ENCODE data around the gene MRPS18A. TPM values are rescaled to one million over a fixed set of nuclear protein-coding genes. Genes with fewer than 3 reads are reported as not detected.

The MRPS18A gene
- total and polyA plus RNA-seq, 3 donors from 2014 or later: 37.5 to 63.0 (median 48.6) TPM

DNA sequence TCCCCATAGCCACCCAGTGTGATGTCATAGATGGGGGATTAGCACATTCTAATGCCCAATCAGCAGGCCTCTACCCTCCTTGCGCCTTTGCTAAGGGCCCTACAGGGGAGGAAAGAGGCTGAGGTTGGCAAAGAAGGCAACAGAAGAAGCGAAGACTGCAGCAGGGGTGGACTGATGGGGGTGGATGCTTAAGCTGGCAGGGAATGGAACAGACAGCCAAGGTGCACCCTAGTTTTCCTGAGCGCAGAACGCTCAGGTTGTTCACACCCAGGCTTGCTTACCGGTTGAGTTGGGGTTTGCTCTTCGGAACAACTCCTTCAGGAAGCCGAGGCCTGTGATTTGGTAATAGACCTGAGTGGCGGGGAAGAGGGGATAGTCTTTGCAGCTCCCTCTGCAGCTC, 12.7 kb downstream of the MRPS18A start:
- TF ChIP-seq POLR2A (IDR thresholded peaks at IDR 0.05): no peak
- TF ChIP-seq, protein P1, sequence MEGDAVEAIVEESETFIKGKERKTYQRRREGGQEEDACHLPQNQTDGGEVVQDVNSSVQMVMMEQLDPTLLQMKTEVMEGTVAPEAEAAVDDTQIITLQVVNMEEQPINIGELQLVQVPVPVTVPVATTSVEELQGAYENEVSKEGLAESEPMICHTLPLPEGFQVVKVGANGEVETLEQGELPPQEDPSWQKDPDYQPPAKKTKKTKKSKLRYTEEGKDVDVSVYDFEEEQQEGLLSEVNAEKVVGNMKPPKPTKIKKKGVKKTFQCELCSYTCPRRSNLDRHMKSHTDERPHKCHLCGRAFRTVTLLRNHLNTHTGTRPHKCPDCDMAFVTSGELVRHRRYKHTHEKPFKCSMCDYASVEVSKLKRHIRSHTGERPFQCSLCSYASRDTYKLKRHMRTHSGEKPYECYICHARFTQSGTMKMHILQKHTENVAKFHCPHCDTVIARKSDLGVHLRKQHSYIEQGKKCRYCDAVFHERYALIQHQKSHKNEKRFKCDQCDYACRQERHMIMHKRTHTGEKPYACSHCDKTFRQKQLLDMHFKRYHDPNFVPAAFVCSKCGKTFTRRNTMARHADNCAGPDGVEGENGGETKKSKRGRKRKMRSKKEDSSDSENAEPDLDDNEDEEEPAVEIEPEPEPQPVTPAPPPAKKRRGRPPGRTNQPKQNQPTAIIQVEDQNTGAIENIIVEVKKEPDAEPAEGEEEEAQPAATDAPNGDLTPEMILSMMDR (IDR thresholded peaks at IDR 0.05): no peak
- Histone ChIP-seq H3K27me3 (no peaks in the 10 kb centered on the region), H3K4me1 (peaks cover 9% of the 10 kb centered on the region), H3K36me3 (ENCODE audit: low read depth, missing control alignments) (no peaks in the 10 kb centered on the region), H3K27ac (no peak overlapping the region), H3K4me3 (no peak overlapping the region), H3K9me3 (no peaks in the 10 kb centered on the region)
- intact Hi-C loops (cut with DNase I; ENCODE audit: low total_unique reads): no loop called here
- WGBS, 2 donors: 94 to 96% methylated on average over 8 of the region's 8 CpGs
- DNase-seq: no peak

DNA sequence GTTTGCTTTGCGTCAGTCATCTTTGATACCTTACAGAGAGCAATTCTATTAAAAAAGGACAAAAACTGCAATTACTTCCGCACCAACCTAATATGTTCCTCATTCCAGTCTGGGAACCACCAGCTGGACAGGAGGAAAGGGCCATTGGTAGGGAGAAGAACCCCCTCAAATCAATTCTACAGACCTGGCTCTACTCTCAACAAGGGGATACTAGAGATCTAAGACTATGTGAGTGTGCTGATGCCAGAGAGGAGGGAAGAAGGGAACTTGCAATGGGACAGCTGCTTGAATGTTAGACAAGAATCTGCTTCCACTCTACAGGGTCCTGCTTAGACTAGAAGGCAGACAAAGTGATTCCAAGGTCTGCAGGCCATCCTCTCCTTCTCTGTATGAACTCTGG, 13.3 kb downstream of the MRPS18A start:
- no peaks in the 10 kb centered on the region for H3K36me3 ChIP-seq (ENCODE audit: low read depth, missing control alignments)
- peaks cover 15% of the 10 kb centered on the region for H3K4me1 ChIP-seq
- no peak for DNase-seq
- no peak overlapping the region for H3K4me3 ChIP-seq
- intact Hi-C loops (cut with DNase I; ENCODE audit: low total_unique reads): no loop called here
- no peak overlapping the region for H3K27ac ChIP-seq
- 88 to 95% methylated on average over 1 to 2 of the region's 2 CpGs for WGBS, 2 donors
- H3K27me3 ChIP-seq: no peaks in the 10 kb centered on the region
- no peak for TF ChIP-seq POLR2A (IDR thresholded peaks at IDR 0.05)
- TF ChIP-seq, protein P1 (IDR thresholded peaks at IDR 0.05): no peak
- no peaks in the 10 kb centered on the region for H3K9me3 ChIP-seq

DNA sequence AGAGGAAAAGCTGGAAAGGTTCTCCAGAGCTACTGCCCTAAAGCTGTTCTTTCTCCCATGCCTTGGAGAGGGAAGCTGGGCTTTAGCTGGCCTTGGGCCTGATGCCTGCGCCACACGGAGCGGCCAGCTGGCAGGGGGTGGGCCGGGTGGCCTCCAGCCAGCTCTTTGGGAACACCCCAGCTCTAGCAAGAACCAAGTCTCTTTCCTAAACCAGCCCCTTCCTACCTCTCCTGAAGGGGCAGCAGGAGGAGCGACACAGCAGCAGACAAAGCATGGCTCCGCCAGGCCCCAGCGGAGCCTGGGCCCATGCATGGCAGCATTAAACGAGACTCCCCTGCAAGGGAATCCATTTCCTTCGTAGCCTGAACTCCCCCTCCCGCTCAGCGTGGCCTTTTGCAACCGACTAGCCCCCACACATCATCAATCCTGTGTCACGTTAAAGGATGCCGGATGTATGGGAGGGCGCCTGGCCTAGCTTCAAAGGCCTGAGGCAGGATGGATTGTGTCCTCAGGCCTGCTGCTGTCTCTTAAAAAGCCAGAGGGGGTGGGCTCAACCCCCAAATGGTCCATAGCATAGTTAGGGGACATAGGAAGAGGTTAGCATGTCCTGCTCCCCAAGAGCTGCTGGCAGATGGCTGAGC, 14.0 kb downstream of the MRPS18A start:
- Histone ChIP-seq H3K36me3 (ENCODE audit: low read depth, missing control alignments) (no peaks in the 10 kb centered on the region), H3K9me3 (no peaks in the 10 kb centered on the region), H3K27ac (no peak overlapping the region), H3K4me3 (no peak overlapping the region), H3K4me1 (peaks cover 23% of the 10 kb centered on the region), H3K27me3 (no peaks in the 10 kb centered on the region)
- 66 to 77% methylated on average over 8 to 15 of the region's 15 CpGs for WGBS, 2 donors
- intact Hi-C loops (cut with DNase I; ENCODE audit: low total_unique reads): no loop called here
- TF ChIP-seq, protein P1 (IDR thresholded peaks at IDR 0.05): no peak
- no peak for TF ChIP-seq POLR2A (IDR thresholded peaks at IDR 0.05)
- no peak for DNase-seq

DNA sequence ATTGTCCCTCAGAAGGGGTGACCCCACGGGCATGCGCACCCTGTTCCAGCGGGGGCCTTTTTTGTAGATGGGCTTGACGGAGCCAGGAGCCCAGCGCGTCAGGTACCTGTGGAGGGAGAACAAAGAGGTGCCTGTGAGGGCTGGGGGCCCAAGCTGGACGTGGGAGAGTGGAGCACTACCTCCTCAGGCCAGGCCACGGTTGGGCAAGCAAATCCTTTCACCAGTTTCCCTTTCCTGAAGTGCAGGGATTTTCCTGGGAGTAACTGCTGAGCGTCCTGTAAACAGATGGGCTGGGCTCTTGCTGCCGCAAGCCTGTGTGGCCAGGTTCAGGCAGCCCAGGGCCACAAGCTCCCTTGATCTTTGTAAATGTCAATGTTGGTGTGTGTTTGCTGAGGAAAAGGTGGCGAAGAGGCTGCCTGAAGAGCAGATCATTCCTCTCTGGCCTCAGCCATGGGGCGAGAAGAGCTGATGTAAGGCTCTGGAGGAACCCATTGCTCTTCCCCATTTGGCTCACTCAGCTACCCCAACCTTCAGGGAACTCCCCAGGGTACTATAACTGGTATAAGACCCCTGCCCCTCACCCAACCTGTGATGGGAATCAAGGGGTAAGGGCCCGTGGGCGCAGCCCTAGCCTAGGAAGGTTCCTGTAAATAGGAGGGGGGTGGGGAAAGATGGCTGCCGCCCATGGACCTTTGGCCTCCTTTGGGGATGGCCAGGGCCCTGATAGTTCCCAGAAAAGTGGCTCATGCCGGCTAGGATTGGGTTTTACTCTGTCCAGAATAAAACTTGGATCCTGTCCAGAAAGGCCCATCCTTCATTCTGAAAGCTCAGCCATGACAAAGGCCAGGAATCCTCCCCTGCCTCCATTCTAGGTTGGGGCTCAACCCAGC, 15.5 kb downstream of the MRPS18A start:
- H3K27ac ChIP-seq: no peak overlapping the region
- DNase-seq: no peak
- no peaks in the 10 kb centered on the region for H3K36me3 ChIP-seq (ENCODE audit: low read depth, missing control alignments)
- peaks cover 36% of the 10 kb centered on the region for H3K4me1 ChIP-seq
- H3K4me3 ChIP-seq: no peak overlapping the region
- H3K9me3 ChIP-seq: no peaks in the 10 kb centered on the region
- no peaks in the 10 kb centered on the region for H3K27me3 ChIP-seq
- 89 to 93% methylated on average over 14 to 16 of the region's 16 CpGs for WGBS, 2 donors
- intact Hi-C loops (cut with DNase I; ENCODE audit: low total_unique reads): no loop called here
- TF ChIP-seq POLR2A (IDR thresholded peaks at IDR 0.05): no peak
- TF ChIP-seq, protein P1 (IDR thresholded peaks at IDR 0.05): no peak

Measured in testis (tissue), 3 donors.